HG03064 (cell line): ENCODE measurements around the gene DNMBP.
A peak's percentile ranks its signal among the peaks of the same experiment; 100 is the strongest.
"Not testable (repeated sequence)": the region's sequence is repeated elsewhere in the genome, so short reads cannot be mapped to it uniquely, and the experiment has no call there.

ENCODE experiments used
- ATAC-seq: cut with Tn5 transposase; IDR thresholded peaks from one replicate; pipeline ENCODE4 v1.9.1; 2021; ENCODE audit warnings: low read depth; ENCODE audit not compliant: unreplicated experiment

Gene DNMBP

GRCh38 chr10:100019787-100020141 is 10.0 kb upstream of the DNMBP start:
- ATAC-seq, result no peak

DNA sequence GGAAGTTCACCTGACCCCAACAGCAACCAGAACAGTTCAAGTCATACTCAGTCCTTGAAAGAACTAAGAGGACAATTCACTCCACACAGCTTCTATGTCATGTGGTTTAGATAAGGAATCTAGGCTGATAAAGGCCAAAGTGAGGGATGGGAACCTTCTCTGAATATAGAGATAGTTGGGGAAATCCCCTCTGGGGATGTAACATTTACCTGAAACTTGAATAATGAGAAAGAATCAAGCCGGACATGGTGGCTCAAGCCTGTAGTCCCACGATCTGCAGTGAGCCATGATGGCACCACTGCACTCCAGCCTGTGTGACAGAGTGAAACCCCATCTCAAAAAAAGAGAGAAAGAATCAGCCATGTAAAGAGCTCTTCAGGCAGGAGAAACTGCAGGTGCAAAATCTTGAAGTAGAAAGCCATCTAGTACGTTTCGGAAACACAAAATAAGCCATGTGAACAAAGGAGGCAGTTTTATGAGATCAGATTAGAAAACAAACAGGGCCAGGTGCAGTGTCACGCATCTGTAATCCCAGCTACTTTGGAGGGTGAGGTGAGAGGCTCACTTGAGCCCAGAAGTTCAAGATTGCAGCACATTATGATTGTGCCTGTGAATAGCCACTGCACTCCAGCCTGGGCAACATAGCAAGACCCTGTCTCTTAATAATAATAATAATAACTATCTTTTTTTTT is 4.5 kb upstream of the DNMBP start:
- ATAC-seq, result peak; percentile 66

GRCh38 chr10:100013621-100014020 is 3.9 kb upstream of the DNMBP start:
- ATAC-seq, result no peak

GRCh38 chr10:100011906-100012305 is 2.2 kb upstream of the DNMBP start:
- not testable (repeated sequence) for ATAC-seq

GRCh38 chr10:100009283-100009792 is 409 bp downstream of the DNMBP start:
- ATAC-seq, result peak; percentile 45

DNA sequence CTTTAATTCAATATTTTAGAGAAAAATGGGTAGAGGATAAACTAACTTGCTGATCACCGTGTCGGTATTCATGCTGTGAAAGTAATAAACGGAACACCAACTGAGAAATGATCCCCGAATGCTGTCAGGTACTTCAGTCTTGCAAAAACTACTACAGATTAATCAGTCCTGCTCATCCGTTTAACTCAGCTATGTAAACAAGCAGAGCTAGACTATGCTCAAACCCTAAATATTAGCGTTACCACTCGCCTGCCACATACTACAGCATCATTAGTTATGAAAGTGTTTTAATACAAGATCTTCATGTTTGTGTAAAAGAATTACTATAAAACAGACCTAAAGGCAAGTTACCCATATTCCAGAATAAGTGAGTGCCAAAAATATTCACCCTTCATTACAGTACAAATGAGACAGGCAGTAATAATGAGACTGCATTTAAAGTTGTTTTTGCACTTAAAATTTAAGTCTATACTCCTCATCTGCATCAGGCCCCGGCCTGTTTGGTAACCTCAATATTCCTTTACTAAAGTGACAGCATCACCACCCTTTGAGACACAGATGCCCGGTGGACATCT is 952 bp downstream of the DNMBP start:
- ATAC-seq, result no peak

DNA sequence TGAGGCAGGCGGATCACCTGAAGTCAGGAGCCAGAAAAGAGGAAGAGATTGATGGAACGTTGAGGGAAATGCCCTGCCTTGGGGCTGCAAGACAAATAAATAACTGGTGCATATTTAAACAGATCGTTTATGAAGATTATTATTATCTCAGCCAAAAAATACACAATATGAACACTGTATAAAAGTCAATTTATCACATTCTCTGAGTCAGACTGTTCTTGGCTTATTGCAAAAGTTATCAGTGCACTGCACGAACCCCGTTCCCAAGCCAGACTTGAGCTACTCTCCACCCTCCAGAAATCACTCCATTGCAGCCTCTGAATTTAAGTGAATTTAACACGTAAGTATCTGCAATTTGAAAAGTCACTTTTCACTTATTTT is 1.6 kb downstream of the DNMBP start:
- no peak for ATAC-seq

GRCh38 chr10:100007231-100008141 is 2.3 kb downstream of the DNMBP start:
- no peak for ATAC-seq

- ATAC-seq, result no peak
Observed at GRCh38 chr10:100006243-100006886, 3.4 kb downstream of the DNMBP start.

- ATAC-seq, result no peak
Observed at GRCh38 chr10:100004805-100005510, 4.8 kb downstream of the DNMBP start.

GRCh38 chr10:100000109-100000644 is 9.6 kb downstream of the DNMBP start:
- no peak for ATAC-seq

DNA sequence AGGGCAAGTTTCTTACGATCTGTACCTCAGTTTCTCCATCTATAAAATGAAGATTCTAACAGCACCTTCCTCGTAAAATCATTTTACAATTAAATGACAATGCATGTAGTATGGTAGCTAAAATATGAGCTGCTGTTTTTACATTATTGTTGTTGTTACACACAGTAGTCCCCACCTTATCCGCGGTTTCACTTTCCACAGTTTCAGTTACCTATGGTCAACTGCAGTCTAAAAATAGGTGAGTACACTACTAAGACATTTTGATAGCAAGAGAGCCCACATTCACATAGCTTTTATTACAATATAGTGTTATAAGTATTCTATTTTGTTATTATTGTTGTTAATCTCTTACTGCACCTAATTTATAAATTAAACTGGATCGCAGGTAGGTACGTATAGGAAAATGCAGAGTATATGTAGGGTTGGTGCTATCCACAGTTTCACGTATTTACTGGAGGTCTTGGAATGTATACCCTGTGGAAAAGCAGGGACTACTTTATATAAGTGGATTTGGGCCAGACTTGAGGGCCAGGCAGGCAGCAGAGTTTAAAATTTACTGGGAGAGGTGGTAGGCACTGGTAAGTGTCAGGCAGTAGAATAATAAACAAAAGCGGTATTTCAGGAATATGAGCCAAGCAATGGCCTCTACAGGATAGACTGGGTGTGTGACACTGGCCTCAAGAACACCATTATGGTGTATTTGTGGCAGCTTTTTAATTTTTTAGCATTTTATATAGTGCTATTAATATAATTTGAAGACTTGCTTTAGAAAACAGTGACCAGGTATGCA is 10.2 kb downstream of the DNMBP start:
- ATAC-seq, result no peak

DNA sequence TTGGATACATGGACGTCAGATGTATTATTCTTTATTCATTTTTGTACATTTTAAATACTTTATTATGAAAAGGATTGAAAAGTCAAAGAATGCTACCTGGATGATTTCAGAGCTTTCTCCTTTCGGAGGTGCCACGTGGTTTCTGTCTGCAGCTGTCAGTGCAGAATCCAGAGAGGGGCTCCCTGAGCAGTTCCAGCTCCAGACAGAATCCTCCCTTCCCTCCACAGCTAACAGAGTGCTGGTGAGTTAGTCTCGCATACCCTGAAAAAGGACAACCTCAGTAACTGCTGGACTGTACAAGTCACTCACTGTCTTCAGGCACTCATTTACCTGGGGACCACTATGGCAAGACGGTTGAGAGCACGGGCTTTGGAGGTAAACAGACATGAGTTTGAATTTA is 10.9 kb downstream of the DNMBP start:
- no peak for ATAC-seq

- ATAC-seq, result no peak
Observed at GRCh38 chr10:99996671-99997648, 12.8 kb downstream of the DNMBP start.

DNA sequence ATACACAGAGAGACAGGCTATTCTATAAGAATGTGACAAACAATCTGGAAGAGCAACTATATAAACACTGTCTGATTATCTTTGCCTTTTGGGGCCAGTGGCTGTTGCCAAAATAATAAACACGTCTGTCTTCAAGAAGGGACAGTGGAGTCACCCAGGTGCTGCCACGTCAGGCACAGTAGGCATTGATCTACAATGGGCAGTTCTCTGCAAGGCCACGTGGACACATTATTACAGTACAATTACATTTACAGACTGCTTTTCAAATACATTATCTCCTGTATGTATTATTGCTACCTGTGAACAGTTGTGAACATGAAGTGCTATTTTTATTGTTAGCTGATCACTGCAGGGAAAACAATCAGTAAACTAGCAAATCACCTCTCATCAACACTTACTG is 14.0 kb downstream of the DNMBP start:
- ATAC-seq, result no peak

- no peak for ATAC-seq
Observed at GRCh38 chr10:99995269-99995668, 14.5 kb downstream of the DNMBP start.

- ATAC-seq, result no peak
Observed at GRCh38 chr10:99994801-99995200, 14.9 kb downstream of the DNMBP start.
